DND-41 (cell line): ENCODE measurements around the gene KCNK3.

ENCODE experiments used
- ATAC-seq: fragments of 200-7000 bp; cut with Tn5 transposase; 3 replicates; pipeline ENCODE4 v1.9.1; 2021; ENCODE audit warnings: low read depth; ENCODE audit not compliant: insufficient read depth
- DNase-seq: peaks from one replicate; pipeline ENCODE4 v3.0.0-alpha.2; 2020
- H2AFZ ChIP-seq: 2 replicates; pipeline ENCODE4 v1.6.0; 2012; ENCODE audit warnings: low read depth, low read length
- H3K27ac ChIP-seq: 2 replicates; pipeline ENCODE4 v1.5.1; 2012; ENCODE audit warnings: low read length, inconsistent platforms
- H3K27me3 ChIP-seq: fragments of 200-600 bp; sonication (generic); 2 replicates; pipeline ENCODE4 v1.6.0; 2012; ENCODE audit warnings: low read length, mild to moderate bottlenecking, inconsistent platforms; ENCODE audit not compliant: insufficient read depth, poor library complexity
- H3K36me3 ChIP-seq: 2 replicates; pipeline ENCODE4 v1.5.1; 2012; ENCODE audit warnings: low read length, inconsistent platforms; ENCODE audit not compliant: insufficient read depth
- H3K4me1 ChIP-seq: 2 replicates; pipeline ENCODE4 v1.5.1; 2012; ENCODE audit warnings: mild to moderate bottlenecking, low read length; ENCODE audit not compliant: insufficient read depth
- H3K4me2 ChIP-seq: 2 replicates; pipeline ENCODE4 v1.6.0; 2012; ENCODE audit warnings: mild to moderate bottlenecking, moderate library complexity, low read length, inconsistent platforms; ENCODE audit not compliant: insufficient read depth
- H3K4me3 ChIP-seq, 2 experiments: fragments of 200-600 bp in 1 of 2; shearing (Covaris generic) in 1 of 2; 2 replicates each; pipeline ENCODE4 v1.5.1; 2012 to 2016; ENCODE audit warnings: inconsistent platforms in 2 of 2, low read length in 2 of 2, mild to moderate bottlenecking in 2 of 2, low read depth in 1 of 2, moderate library complexity in 1 of 2
- H3K79me2 ChIP-seq: 2 replicates; pipeline ENCODE4 v1.6.0; 2012; ENCODE audit warnings: low read length, inconsistent platforms; ENCODE audit not compliant: insufficient read depth
- H3K9ac ChIP-seq: 2 replicates; pipeline ENCODE4 v1.6.0; 2012; ENCODE audit warnings: low read depth, mild to moderate bottlenecking, inconsistent platforms, low read length, moderate library complexity
- H3K9me3 ChIP-seq: 2 replicates; pipeline ENCODE4 v1.5.1; 2012; ENCODE audit warnings: low read length, moderate library complexity, mild to moderate bottlenecking, inconsistent platforms; ENCODE audit not compliant: insufficient read depth, severe bottlenecking
- H4K20me1 ChIP-seq: 2 replicates; pipeline ENCODE4 v1.6.0; 2012; ENCODE audit warnings: low read length; ENCODE audit not compliant: insufficient read depth
- CTCF ChIP-seq: IDR thresholded peaks from 2 replicates; pipeline ENCODE4 v1.5.1; 2012; ENCODE audit warnings: borderline replicate concordance, low read length, moderate library complexity, mild to moderate bottlenecking; ENCODE audit not compliant: poor library complexity, severe bottlenecking; ENCODE audit errors: extremely low read depth
- EZH2 ChIP-seq: IDR thresholded peaks from 3 replicates; pipeline ENCODE4 v1.6.1; 2012; ENCODE audit warnings: borderline replicate concordance, low read depth, mild to moderate bottlenecking, moderate library complexity, low read length, inconsistent platforms; ENCODE audit not compliant: severe bottlenecking

Gene KCNK3

GRCh38 chr2:26694001-26694400 is 1.5 kb downstream of the KCNK3 start:
- ATAC-seq: no peak
- H3K36me3 ChIP-seq: no peaks in the 10 kb centered on the region
- no peak overlapping the region for H3K27ac ChIP-seq
- H3K4me2 ChIP-seq: no peak overlapping the region
- TF ChIP-seq EZH2 (no peak), CTCF (no peak)
- H3K9me3 ChIP-seq: no peaks in the 10 kb centered on the region
- H3K27me3 ChIP-seq: peaks cover 29% of the 10 kb centered on the region
- H3K79me2 ChIP-seq: no peaks in the 10 kb centered on the region
- H3K9ac ChIP-seq: no peak overlapping the region
- H3K4me3 ChIP-seq: no peak overlapping the region
- no peaks in the 10 kb centered on the region for H3K4me1 ChIP-seq
- H4K20me1 ChIP-seq: no peaks in the 10 kb centered on the region
- no peak for DNase-seq
- no peak overlapping the region for H2AFZ ChIP-seq

- DNase-seq (no peak), ATAC-seq (no peak)
- no peaks in the 10 kb centered on the region for H3K36me3 ChIP-seq
- H3K9ac ChIP-seq: no peak overlapping the region
- H3K79me2 ChIP-seq: no peaks in the 10 kb centered on the region
- no peak overlapping the region for H3K4me3 ChIP-seq
- peaks cover 23% of the 10 kb centered on the region for H3K27me3 ChIP-seq
- TF ChIP-seq CTCF: no peak
- no peak for TF ChIP-seq EZH2
- H3K27ac ChIP-seq: no peak overlapping the region
- H3K9me3 ChIP-seq: no peaks in the 10 kb centered on the region
- no peaks in the 10 kb centered on the region for H4K20me1 ChIP-seq
- H3K4me2 ChIP-seq: no peak overlapping the region
- H2AFZ ChIP-seq: no peak overlapping the region
- H3K4me1 ChIP-seq: no peaks in the 10 kb centered on the region
Measured at GRCh38 chr2:26696351-26696816, 3.9 kb downstream of the KCNK3 start.

GRCh38 chr2:26697425-26697824 is 4.9 kb downstream of the KCNK3 start:
- no peaks in the 10 kb centered on the region for H3K79me2 ChIP-seq
- no peak for ATAC-seq
- H2AFZ ChIP-seq: no peak overlapping the region
- H4K20me1 ChIP-seq: no peaks in the 10 kb centered on the region
- no peaks in the 10 kb centered on the region for H3K36me3 ChIP-seq
- H3K9me3 ChIP-seq: no peaks in the 10 kb centered on the region
- H3K4me1 ChIP-seq: no peaks in the 10 kb centered on the region
- no peak overlapping the region for H3K4me2 ChIP-seq
- TF ChIP-seq CTCF: no peak
- no peak for TF ChIP-seq EZH2
- H3K4me3 ChIP-seq: no peak overlapping the region
- no peak overlapping the region for H3K27ac ChIP-seq
- H3K27me3 ChIP-seq: peaks cover 23% of the 10 kb centered on the region
- no peak overlapping the region for H3K9ac ChIP-seq
- DNase-seq: no peak

- no peak overlapping the region for H3K4me2 ChIP-seq
- H2AFZ ChIP-seq: no peak overlapping the region
- no peaks in the 10 kb centered on the region for H3K4me1 ChIP-seq
- no peak overlapping the region for H3K9ac ChIP-seq
- no peak for ATAC-seq
- TF ChIP-seq CTCF (no peak), EZH2 (no peak)
- peaks cover 18% of the 10 kb centered on the region for H3K27me3 ChIP-seq
- no peak overlapping the region for H3K4me3 ChIP-seq
- H3K79me2 ChIP-seq: no peaks in the 10 kb centered on the region
- no peak overlapping the region for H3K27ac ChIP-seq
- H4K20me1 ChIP-seq: no peaks in the 10 kb centered on the region
- no peak for DNase-seq
- H3K36me3 ChIP-seq: no peaks in the 10 kb centered on the region
- no peaks in the 10 kb centered on the region for H3K9me3 ChIP-seq
Measured at GRCh38 chr2:26699295-26699694, 6.8 kb downstream of the KCNK3 start.
